Ammon's horn (tissue), 1 donor: Measurements from ENCODE around the gene KCNIP1.

ENCODE experiments used
- DNase-seq: peaks from one replicate; pipeline ENCODE4 v3.0.0-alpha.2; 2016; ENCODE audit warnings: low spot score

KCNIP1 gene

GRCh38 chr5:170643591-170643990 is 139.8 kb downstream of the KCNIP1 start:
- no peak for DNase-seq

DNA sequence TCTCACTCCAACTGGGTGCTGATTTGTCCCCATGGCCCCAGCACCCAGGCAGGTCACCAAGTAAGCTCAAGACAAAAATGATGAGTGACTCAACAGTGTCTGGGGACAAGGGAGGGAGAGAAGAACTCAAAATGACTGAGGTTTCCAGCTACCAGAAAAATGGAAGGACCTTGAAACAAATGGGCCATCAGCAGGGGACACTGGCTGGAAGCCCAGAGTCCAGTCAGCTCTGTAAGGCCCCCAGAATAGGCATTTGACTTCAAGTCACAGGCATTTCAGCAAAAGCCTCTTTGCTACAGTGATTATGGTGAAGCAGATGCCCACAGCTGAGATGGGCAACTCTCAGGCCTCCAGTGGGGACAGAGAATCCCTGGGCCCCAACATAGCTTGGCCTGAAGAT is 140.7 kb downstream of the KCNIP1 start:
- DNase-seq, result no peak

- DNase-seq, result no peak
Observed at GRCh38 chr5:170648541-170648940, 144.7 kb downstream of the KCNIP1 start.

DNA sequence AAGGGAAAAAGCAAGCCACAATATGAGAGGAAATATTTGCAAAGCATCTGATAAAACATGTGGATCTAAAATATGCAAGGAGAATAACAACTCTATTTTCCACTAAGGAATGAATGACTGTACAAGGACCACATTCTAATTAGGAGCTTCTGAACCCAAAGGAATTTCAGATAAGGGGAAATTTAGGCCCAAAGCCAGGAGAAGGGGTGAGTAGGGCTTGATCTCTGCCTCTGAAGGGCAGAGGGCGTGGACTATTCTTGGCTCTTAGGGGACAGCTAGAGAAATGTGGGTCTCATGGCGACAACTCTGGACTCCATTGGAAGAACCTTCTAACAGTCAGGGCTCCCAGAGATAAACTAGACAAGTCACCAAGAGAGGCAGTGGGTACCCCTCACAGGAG is 147.0 kb downstream of the KCNIP1 start:
- DNase-seq, result no peak

DNA sequence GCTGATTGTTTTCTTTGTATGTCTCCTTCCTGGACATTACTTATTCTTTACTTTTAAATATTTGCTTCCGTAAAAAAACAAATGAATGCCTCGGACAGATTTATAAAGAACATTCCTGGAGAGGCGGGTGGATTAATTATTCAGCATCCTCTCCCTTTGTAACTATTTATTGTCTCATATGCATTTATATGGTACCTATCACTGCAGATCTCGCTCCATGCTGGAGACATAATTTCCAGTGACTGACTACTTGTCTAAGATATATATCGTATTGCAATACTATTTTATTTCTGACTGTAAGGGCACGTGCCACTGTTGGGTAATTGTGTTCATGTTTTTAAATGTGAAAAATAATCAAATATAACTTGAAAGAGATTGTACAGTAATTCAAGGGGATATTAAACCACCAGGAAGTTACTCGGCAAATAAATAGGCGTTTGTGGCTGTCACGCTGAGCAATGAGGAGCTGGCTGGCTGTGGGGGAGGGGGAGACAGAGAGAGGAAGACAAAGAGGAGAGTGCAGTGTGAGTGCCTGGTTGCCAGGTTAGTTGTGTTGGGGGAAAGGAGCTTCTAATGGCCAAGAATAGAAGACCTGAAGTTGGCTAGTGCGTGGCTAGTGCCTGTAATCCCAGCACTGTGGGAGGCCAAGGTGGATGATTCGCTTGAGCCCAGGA is 147.9 kb downstream of the KCNIP1 start:
- DNase-seq, result no peak

GRCh38 chr5:170655476-170655875 is 151.7 kb downstream of the KCNIP1 start:
- no peak for DNase-seq

DNA sequence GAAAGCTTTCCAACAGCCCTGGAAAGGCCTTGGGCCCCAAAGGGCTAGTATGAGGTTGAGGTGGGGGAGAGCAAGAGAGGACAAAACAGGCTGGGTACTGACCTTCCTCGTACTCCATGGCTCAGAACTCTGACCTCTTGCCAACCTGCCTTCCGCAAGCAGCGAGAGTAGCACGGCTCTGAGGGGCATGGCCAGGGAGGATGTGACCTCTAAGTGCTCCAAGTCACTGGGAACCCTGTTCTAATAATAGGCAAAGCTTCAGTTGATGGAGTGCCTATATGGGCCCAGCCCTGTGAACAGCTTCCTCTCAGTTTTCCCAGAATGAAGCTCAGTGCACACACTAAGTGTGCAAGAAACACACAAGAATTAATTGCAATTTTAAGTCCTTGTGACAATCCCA is 152.1 kb downstream of the KCNIP1 start:
- no peak for DNase-seq

DNA sequence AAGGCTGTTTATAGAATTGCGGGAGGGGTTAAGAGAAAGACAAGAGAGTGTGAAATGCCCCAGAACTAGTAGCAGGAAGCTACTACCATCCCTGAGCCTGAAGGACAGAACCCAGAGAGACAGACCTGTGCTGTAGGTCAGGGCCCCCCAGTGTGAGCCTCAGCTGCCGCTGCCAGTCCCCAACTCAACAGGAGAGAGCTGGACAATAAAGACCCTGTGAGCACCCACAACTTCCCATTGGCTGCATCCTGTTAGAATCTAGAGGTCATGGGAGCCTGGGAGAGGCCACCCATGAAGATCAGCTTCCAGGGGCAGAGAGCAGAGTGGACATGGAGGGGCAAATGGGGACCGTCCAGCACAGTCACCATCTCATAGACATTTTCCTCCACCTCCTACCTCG is 152.5 kb downstream of the KCNIP1 start:
- no peak for DNase-seq

GRCh38 chr5:170660531-170660930 is 156.7 kb downstream of the KCNIP1 start:
- DNase-seq, result no peak

- no peak for DNase-seq
Observed at GRCh38 chr5:170662966-170663365, 159.1 kb downstream of the KCNIP1 start.

GRCh38 chr5:170678811-170679210 is 175.0 kb downstream of the KCNIP1 start:
- DNase-seq, result no peak

DNA sequence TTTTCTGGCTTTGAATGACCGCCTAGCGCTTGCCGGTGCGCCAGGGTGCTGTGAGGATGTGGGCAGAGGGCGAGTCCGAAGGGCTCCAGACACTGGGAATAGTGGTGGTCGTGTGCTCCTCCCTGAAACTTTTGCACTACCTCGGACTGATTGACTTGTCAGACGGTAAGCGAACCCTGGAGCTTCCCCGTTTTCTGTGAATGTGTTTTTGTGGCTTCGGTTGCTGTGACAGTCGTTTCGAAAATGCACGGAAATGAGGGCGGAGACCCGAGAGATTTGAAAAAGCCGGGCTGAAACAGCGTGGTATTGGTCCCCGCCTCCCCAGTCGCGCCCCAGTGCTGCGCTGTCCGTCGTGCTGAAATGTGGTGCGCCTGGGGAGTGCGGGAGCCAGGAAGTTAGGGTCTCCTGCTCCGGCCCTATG is 177.2 kb downstream of the KCNIP1 start:
- no peak for DNase-seq

DNA sequence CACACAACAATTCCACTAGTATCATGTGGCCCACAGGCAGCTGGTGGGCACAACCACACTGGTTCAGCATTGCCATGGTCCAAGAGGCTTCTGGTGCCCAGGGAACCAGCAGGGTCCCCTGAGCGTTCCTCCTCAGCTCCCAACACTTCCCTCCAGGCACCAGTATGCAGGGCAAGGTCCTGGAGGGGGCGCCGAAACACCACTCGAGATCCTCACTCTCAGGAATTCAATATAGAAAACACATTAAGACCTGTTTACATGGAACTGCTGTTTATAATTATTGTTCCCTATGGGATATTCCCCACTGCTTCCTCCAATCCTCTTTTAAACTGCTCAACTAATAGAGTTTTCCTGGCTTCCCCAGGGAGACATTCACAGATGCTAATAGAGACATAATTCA is 187.8 kb downstream of the KCNIP1 start:
- no peak for DNase-seq

DNA sequence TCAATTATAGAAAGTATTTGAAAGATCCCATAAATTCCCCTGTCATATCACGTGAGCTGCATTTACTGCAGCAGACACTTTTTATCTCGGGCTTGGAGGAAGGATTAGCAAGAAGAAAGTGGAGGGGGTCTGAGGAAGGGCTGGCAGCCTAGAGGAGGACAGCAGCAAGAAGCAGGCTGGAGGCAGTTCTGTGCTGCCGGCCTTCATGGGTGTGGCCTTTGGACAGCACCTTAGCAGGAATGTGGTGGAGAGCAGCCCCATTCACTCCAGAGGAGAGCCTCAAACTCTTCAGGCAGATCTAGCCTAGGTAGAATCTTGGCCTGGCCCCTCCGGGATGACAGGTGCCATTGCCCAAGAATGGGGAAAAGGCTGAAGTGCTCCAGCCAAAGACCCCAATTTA is 189.9 kb downstream of the KCNIP1 start:
- no peak for DNase-seq

DNA sequence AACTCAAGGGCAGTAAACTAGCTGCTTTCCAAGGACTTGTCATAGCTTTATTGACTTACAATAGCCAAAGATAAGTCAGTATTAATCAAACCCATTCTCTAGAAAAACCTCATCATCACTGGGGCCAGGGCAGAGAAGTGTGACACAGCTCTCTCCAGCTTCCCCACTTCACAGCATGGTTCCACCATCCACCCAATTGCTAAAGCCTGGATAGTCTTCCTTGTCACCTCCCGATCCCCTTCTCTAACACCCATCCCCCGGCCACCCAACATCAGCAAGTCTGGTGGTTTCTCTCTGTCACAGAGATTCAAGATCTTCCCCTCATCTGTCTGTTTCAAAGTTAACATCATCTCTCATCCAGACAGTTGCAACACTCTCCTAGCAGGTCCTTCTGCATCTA is 191.1 kb downstream of the KCNIP1 start:
- no peak for DNase-seq

DNA sequence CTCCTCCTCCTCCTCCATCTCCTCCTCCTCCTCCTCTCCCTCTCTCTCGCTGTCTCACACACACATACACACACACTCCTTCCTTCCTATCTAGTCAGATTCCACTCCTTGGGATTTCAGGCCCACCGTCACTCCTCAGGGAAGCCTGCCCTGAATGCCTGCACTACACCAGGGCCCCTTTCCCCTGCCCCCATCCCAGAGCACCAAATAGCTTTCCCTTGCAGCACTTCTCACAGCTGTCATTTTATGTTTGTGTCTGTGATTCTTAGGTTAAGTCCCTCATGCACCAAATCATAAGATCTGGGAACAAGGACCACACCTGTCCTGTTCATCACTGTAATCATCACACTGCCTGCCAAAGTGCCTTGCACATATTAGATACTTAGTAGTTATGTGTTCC is 193.2 kb downstream of the KCNIP1 start:
- DNase-seq, result no peak

GRCh38 chr5:170700503-170700902 is 196.7 kb downstream of the KCNIP1 start:
- no peak for DNase-seq

DNA sequence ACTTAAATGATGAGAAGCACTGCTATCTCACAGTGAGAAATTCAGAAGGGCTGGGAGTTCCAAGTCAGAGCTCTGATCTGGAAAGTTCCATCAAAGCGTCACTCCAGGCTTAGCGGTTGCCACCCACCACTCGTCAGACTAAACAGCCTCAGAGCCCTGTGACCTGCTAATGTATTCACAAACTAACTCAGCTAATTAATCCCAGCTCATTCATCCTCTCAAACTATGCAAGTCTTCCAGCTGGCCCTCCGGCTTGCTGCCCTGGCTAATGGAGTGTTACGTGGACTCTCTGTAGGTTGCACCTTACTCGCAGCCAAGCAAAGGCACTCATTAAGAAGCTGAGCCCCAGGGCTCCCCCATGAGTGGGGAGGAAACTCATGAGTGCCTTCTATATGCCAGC is 197.5 kb downstream of the KCNIP1 start:
- DNase-seq, result no peak

DNA sequence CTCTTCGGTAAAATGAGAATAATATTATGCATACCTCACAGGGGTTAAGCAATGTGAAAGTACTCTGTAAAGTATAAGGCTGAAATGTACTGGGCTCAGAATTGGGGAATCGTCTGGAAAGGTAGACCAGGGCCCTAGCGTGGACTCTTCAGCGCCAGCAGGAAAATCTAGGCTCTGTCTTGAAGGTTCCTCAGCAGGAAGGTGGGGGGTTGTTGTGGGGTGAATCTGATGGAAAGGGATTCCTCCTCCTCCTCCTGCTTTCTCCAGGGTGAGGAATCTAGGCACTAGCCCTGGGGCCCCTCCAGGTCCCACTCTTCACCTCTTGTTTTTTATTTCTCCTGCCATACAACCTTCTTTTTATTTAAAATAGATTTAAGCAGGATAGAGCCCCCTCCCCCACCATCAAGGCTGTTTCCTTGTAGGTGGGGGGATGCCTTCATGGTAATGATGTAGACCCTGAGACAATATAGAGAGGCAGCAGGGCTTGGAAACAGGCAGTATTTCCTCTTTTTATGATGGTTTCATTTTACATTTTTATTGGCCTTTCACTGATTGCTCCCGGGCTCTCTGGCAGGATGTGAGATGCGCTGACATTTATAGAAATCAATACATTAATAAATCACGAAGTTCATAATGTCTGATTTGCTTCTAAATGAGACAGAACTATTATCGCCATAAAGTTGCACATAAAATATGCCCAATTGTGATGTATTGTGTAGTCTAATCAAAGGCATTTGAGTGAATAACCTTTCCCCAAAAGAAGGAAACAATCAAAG is 200.8 kb downstream of the KCNIP1 start:
- DNase-seq, result no peak

- DNase-seq, result no peak
Observed at GRCh38 chr5:170709640-170710039, 205.8 kb downstream of the KCNIP1 start.

- DNase-seq, result no peak
Observed at GRCh38 chr5:170711300-170711699, 207.5 kb downstream of the KCNIP1 start.

DNA sequence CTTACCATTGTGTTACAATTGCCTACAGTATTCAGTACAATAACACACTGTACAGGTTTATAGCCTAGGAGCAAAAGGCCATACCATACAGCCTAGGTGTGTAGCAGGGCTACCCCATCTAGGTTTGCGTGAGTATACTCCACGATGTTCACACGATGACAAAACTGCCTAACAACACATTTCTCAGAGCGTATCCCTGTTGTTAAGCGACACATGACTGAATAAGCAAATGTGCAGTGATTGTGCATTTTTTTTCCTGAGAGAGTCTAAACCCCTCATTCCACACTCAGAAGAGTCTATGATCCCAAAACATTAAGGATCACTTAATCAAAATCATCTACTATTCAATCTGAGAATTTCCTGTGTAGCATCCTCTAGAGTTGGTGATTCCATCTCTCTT is 211.3 kb downstream of the KCNIP1 start:
- DNase-seq, result no peak

- no peak for DNase-seq
Observed at GRCh38 chr5:170716396-170716795, 212.6 kb downstream of the KCNIP1 start.

GRCh38 chr5:170719551-170719950 is 215.7 kb downstream of the KCNIP1 start:
- DNase-seq, result no peak
